K562 (cell line): ENCODE measurements around the gene CDC42BPB. TPM values are rescaled to one million over a fixed set of nuclear protein-coding genes. Genes with fewer than 3 reads are reported as not detected.

ENCODE experiments used
- ATAC-seq: fragments of 200-7000 bp; cut with Tn5 transposase; 3 replicates; pipeline ENCODE4 v1.9.1; 2020; ENCODE audit warnings: moderate library complexity
- BruUV-seq: library from RNA; stranded (reverse); fragments of 400-500 nt; replicated peaks from 2 replicates; lab custom pipeline; 2021; lab: Mats Ljungman, UMichigan
- CTCF ChIA-PET: fragments of 300-600 bp; formaldehyde crosslinking; extraction: SDS; loops from one replicate; lab custom pipeline; 2021; ENCODE audit warnings: low intra/inter-chr PET ratio; lab: Yijun Ruan, JAX
- POLR2A ChIA-PET: fragments of 300-600, 350-650 bp; sonication (Branson Sonifier 250); formaldehyde crosslinking; extraction: SDS; loops from one replicate; lab custom pipeline; 2021; ENCODE audit warnings: antibody characterized with exemption, inconsistent platforms; lab: Yijun Ruan, JAX
- DNase-seq, 4 experiments: peaks; one replicate each; pipeline versions ENCODE4 v3.0.0 to v3.0.0-alpha.2; 2011 to 2018; ENCODE audit warnings: low spot score in 3 of 4, mixed read lengths in 3 of 4; ENCODE audit errors: extremely low read depth in 1 of 4
- FAIRE-seq: peaks from 2 replicates; lab custom pipeline; 2011; peaks lifted over from hg19 to GRCh38; lab: Jason Lieb, UNC
- H2AFZ ChIP-seq: 2 replicates; pipeline ENCODE4 v1.6.0; 2011; ENCODE audit warnings: low read depth, low read length, control low read depth, inconsistent platforms
- H3K27ac ChIP-seq: fragments of 200-600 bp; 3 replicates; pipeline ENCODE4 v1.8.0; 2011; ENCODE audit warnings: low read depth, mild to moderate bottlenecking, control low read depth, inconsistent platforms, low read length, moderate library complexity, mixed read lengths; ENCODE audit errors: extremely low read depth
- H3K27me3 ChIP-seq, 2 experiments: fragments of 300-600 bp in 1 of 2; 2 replicates in 1 of 2; 3 replicates in 1 of 2; pipeline versions ENCODE4 v1.6.0 to v1.8.0; 2011; ENCODE audit warnings: inconsistent platforms in 2 of 2, low read length in 2 of 2, mild to moderate bottlenecking in 1 of 2, mixed read lengths in 1 of 2, moderate library complexity in 1 of 2; ENCODE audit not compliant: control insufficient read depth in 2 of 2, insufficient read depth in 2 of 2
- H3K36me3 ChIP-seq: fragments of 300-600 bp; 3 replicates; pipeline ENCODE4 v1.8.0; 2011; ENCODE audit warnings: mild to moderate bottlenecking, low read length, inconsistent platforms; ENCODE audit not compliant: control insufficient read depth, insufficient read depth
- H3K4me1 ChIP-seq, 2 experiments: fragments of 200-600 bp in 1 of 2; replicated peaks in 1 of 2; 2 replicates in 1 of 2; 3 replicates in 1 of 2; pipeline versions ENCODE4 v1.5.1 to v1.8.0; 2011; ENCODE audit warnings: inconsistent platforms in 2 of 2, low read length in 2 of 2, mild to moderate bottlenecking in 1 of 2, mixed read lengths in 1 of 2, moderate library complexity in 1 of 2; ENCODE audit not compliant: control insufficient read depth in 2 of 2, insufficient read depth in 2 of 2
- H3K4me2 ChIP-seq: 2 replicates; pipeline ENCODE4 v1.6.1; 2011; ENCODE audit warnings: low read length, control low read depth, inconsistent platforms, mixed read lengths; ENCODE audit not compliant: insufficient read depth
- H3K4me3 ChIP-seq: fragments of 200-600 bp; sonication (generic), shearing (Covaris generic); 2 replicates; pipeline ENCODE4 v1.5.1; 2016; ENCODE audit warnings: control low read depth, inconsistent platforms
- H3K79me2 ChIP-seq: fragments of 200-600 bp; 3 replicates; pipeline ENCODE4 v1.8.0; 2011; ENCODE audit warnings: low read length, inconsistent platforms; ENCODE audit not compliant: control insufficient read depth, insufficient read depth
- H3K9ac ChIP-seq, 2 experiments: 2 replicates each; pipeline versions ENCODE4 v1.6.0 to v1.6.1; 2011; ENCODE audit warnings: low read depth in 2 of 2, low read length in 2 of 2, control low read depth in 1 of 2, inconsistent platforms in 1 of 2, mild to moderate bottlenecking in 1 of 2, mixed read lengths in 1 of 2; ENCODE audit not compliant: insufficient read depth in 1 of 2
- H3K9me1 ChIP-seq: one replicate; pipeline ENCODE4 v1.6.0; 2011; ENCODE audit warnings: inconsistent platforms, mild to moderate bottlenecking, low read length, moderate library complexity; ENCODE audit not compliant: control insufficient read depth, insufficient read depth
- H3K9me3 ChIP-seq: replicated peaks from 2 replicates; pipeline ENCODE4 v1.5.1; 2011; ENCODE audit warnings: low read depth, low read length, inconsistent platforms; ENCODE audit not compliant: control insufficient read depth, insufficient read depth
- H4K20me1 ChIP-seq: replicated peaks from 2 replicates; pipeline ENCODE4 v1.6.1; 2011; ENCODE audit warnings: low read length, inconsistent platforms, mixed read lengths; ENCODE audit not compliant: control insufficient read depth, insufficient read depth
- E2F5 ChIP-seq: sonication (generic); formaldehyde crosslinking; IDR thresholded peaks from 2 replicates; pipeline ENCODE4 v1.8.0; 2022; ENCODE audit warnings: mild to moderate bottlenecking, missing genetic modification reagents
- ETS1 ChIP-seq: conservative IDR thresholded peaks from 2 replicates; pipeline ENCODE4 v1.6.1; 2011; ENCODE audit warnings: low read depth, mild to moderate bottlenecking, low read length; ENCODE audit not compliant: control insufficient read depth
- EZH2 ChIP-seq: IDR thresholded peaks from 2 replicates; pipeline ENCODE4 v1.6.1; 2012; ENCODE audit warnings: low read depth, mild to moderate bottlenecking, inconsistent platforms, low read length, borderline replicate concordance
- GTF2E2 ChIP-seq: fragments of 200-800 bp; sonication (Bioruptor generic); IDR thresholded peaks from 2 replicates; pipeline ENCODE4 v1.6.1; 2016; ENCODE audit warnings: missing genetic modification characterization, missing compliant biosample characterization
- MECOM ChIP-seq: fragments of 250-450 bp; sonication (Bioruptor Pico); IDR thresholded peaks from 2 replicates; pipeline ENCODE4 v1.8.0; 2022; ENCODE audit warnings: inconsistent platforms
- MEF2D ChIP-seq: conservative IDR thresholded peaks from 2 replicates; pipeline ENCODE4 v1.6.1; 2016; ENCODE audit warnings: low read depth, missing genetic modification characterization, missing compliant biosample characterization
- NFXL1 ChIP-seq: fragments of 450-650 bp; formaldehyde crosslinking; IDR thresholded peaks from 2 replicates; pipeline ENCODE4 v1.4.0; 2021; ENCODE audit warnings: mild to moderate bottlenecking
- PTBP1 ChIP-seq: fragments of 200-400 bp; formaldehyde crosslinking; IDR thresholded peaks from 2 replicates; pipeline ENCODE4 v1.6.1; 2017; ENCODE audit warnings: low read depth, low read length
- ZZZ3 ChIP-seq: fragments of 450-650 bp; IDR thresholded peaks from 2 replicates; pipeline ENCODE4 v1.6.1; 2016; ENCODE audit warnings: antibody characterized with exemption, mild to moderate bottlenecking, moderate library complexity
- WGBS: fragments of 100-300 bp; shearing (Covaris generic); methylation state at CpG from one replicate; pipeline ENCODE4 v1.1.6; 2016; ENCODE audit warnings: low coverage, mixed read lengths; ENCODE audit not compliant: insufficient coverage; ENCODE audit errors: missing lambda C conversion rate; 5-methylcytosine and 5-hydroxymethylcytosine counted together
- in situ Hi-C: fragments of 300-500 bp; cut with MboI; formaldehyde crosslinking; loops from 4 replicates; pipeline ENCODE4 v1.15.0; 2018; ENCODE audit warnings: inconsistent platforms, mixed read lengths
- intact Hi-C: fragments of 100-400 bp; cut with micrococcal nuclease; formaldehyde crosslinking; loops from 2 replicates; pipeline ENCODE4 v1.14.2; 2022
- polyA plus RNA-seq, 8 experiments: library from polyadenylated mRNA; depleted of rRNA in 4 of 8; stranded (reverse) in 5 of 8; unstranded in 3 of 8; fragments of >200 nt; fragmentation: Nextera tagmentation in 2 of 8; fragmentation: Illumina TruSeq in 1 of 8; extraction: Ambion mirVana in 2 of 8; extraction: Trizol in 1 of 8; gene quantifications; 2 replicates each; pipeline versions ENCODE4 v1.2.1 to v1.2.3, GENCODE V29; 2011 to 2014; ENCODE audit warnings: inconsistent platforms in 1 of 8, missing spikeins in 1 of 8
- total RNA-seq, 7 experiments: library from RNA; depleted of rRNA in 6 of 7; stranded (reverse); fragments of >200 nt in 6 of 7; fragmentation: Illumina TruSeq in 2 of 7; extraction: Trizol in 2 of 7; gene quantifications; 2 replicates each; pipeline versions ENCODE4 v1.2.1 to v1.2.3, GENCODE V29; 2011 to 2021; ENCODE audit warnings: low replicate concordance in 1 of 7
- TF ChIP-seq, protein P1 (sequence below): fragments of 250-450 bp; sonication (Bioruptor Pico); IDR thresholded peaks from 2 replicates; pipeline ENCODE4 v1.4.0; 2020
- TF ChIP-seq, protein P2 (sequence below): fragments of 450-650 bp; IDR thresholded peaks from 2 replicates; pipeline ENCODE4 v1.6.1; 2018; ENCODE audit not compliant: partially characterized antibody

CDC42BPB gene
- total and polyA plus RNA-seq, 9 of the 15 experiments (the other 6 are each of a cell fraction or from before 2014, with no cell fraction given), result 0.07 to 24.3 (median 12.6) TPM

GRCh38 chr14:102891111-102891510 lies 166.2 kb downstream of the CDC42BPB start:
- H3K79me2 ChIP-seq, result no peaks in the 10 kb centered on the region
- DNase-seq (no peak), FAIRE-seq (no peak), ATAC-seq (no peak)
- TF ChIP-seq MECOM (CRISPR knock-in tag), result no peak
- TF ChIP-seq ETS1, result no peak
- TF ChIP-seq ZZZ3, result no peak
- no peak for TF ChIP-seq PTBP1
- TF ChIP-seq GTF2E2 (tag), result no peak
- no peak for TF ChIP-seq MEF2D (tag)
- no peak for TF ChIP-seq EZH2
- TF ChIP-seq, protein P1, sequence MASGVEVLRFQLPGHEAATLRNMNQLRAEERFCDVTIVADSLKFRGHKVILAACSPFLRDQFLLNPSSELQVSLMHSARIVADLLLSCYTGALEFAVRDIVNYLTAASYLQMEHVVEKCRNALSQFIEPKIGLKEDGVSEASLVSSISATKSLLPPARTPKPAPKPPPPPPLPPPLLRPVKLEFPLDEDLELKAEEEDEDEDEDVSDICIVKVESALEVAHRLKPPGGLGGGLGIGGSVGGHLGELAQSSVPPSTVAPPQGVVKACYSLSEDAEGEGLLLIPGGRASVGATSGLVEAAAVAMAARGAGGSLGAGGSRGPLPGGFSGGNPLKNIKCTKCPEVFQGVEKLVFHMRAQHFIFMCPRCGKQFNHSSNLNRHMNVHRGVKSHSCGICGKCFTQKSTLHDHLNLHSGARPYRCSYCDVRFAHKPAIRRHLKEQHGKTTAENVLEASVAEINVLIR (CRISPR knock-in tag), result no peak
- no peak for TF ChIP-seq E2F5
- TF ChIP-seq, protein P2, sequence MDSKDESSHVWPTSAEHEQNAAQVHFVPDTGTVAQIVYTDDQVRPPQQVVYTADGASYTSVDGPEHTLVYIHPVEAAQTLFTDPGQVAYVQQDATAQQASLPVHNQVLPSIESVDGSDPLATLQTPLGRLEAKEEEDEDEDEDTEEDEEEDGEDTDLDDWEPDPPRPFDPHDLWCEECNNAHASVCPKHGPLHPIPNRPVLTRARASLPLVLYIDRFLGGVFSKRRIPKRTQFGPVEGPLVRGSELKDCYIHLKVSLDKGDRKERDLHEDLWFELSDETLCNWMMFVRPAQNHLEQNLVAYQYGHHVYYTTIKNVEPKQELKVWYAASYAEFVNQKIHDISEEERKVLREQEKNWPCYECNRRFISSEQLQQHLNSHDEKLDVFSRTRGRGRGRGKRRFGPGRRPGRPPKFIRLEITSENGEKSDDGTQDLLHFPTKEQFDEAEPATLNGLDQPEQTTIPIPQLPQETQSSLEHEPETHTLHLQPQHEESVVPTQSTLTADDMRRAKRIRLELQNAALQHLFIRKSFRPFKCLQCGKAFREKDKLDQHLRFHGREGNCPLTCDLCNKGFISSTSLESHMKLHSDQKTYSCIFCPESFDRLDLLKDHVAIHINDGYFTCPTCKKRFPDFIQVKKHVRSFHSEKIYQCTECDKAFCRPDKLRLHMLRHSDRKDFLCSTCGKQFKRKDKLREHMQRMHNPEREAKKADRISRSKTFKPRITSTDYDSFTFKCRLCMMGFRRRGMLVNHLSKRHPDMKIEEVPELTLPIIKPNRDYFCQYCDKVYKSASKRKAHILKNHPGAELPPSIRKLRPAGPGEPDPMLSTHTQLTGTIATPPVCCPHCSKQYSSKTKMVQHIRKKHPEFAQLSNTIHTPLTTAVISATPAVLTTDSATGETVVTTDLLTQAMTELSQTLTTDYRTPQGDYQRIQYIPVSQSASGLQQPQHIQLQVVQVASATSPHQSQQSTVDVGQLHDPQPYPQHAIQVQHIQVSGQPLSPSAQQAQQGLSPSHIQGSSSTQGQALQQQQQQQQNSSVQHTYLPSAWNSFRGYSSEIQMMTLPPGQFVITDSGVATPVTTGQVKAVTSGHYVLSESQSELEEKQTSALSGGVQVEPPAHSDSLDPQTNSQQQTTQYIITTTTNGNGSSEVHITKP, result no peak
- TF ChIP-seq NFXL1 (CRISPR knock-in tag), result no peak
- H3K9me3 ChIP-seq, result no peaks in the 10 kb centered on the region
- H3K36me3 ChIP-seq, result peaks cover 27% of the 10 kb centered on the region; the same call in 2 of the 3 replicates
- in situ Hi-C loops (no loop called here), intact Hi-C loops (no loop called here)
- CTCF ChIA-PET, result no interaction called here
- no peaks in the 10 kb centered on the region for H3K27me3 ChIP-seq
- no peak overlapping the region for H3K27ac ChIP-seq
- H3K9ac ChIP-seq, result no peak overlapping the region
- H4K20me1 ChIP-seq, result no peaks in the 10 kb centered on the region
- no peaks in the 10 kb centered on the region for H3K9me1 ChIP-seq
- no peak overlapping the region for H2AFZ ChIP-seq
- no peak overlapping the region for H3K4me2 ChIP-seq
- 93% methylated on average over 9 of the region's 15 CpGs for WGBS
- no peaks in the 10 kb centered on the region for H3K4me1 ChIP-seq
- BruUV-seq, result no TSS peak
- POLR2A ChIA-PET, result interaction anchor here (0.6 kb wide), 1 partner anchor 300 kb away, joined by 3 read pairs; no protein-coding TSS in a partner anchor
- H3K4me3 ChIP-seq, result no peak overlapping the region
